Measurements from ENCODE around the gene REEP3.
A peak's percentile ranks its signal among the peaks of the same experiment; 100 is the strongest.

REEP3 gene

DNA sequence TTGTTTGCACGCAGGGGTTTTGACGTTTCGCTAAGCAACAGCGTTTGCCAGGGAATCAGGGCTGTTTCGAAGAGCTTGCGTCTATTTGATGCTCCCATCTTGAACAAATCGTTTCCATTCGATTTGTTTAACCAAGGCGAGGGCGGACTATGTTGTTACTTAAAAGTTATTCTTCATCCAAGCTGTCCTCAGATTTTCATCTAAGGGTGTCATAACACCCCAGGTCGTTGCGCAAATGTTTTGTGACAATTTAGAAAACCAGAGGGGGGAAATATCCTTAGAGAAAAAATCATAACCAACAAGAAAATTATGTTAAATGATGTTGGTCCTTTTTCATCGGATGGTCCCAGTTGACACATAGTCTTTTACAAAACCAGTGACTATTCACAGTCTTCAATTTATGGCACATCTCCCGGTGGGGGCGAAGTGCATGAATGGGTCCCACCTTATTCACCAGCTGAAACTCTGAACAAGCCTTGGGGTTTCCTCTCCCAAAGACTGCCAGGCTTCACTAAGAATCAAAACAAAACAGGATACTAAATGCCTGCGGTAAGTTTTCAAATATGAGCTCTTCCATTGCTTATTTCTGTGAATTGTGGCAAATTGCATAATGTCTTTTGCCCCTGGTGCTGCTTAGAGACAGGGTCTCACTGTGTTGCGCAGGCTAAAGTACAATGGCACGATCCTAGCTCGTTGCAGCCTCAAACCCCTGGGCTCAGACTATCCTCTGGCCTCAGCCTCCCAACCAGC lies 109.9 kb downstream of the REEP3 start:
- Histone ChIP-seq H3K36me3 (ENCODE audit: insufficient read depth, low read length) (no peaks in the 10 kb centered on the region), H3K4me1 (ENCODE audit: insufficient read depth, low read length, poor library complexity, severe bottlenecking) (peaks cover 27% of the 10 kb centered on the region), H3K9me2 (replicated peaks; ENCODE audit: low read depth, low read length) (no peaks in the 10 kb centered on the region)

GRCh38 chr10:63631991-63632390 lies 110.8 kb downstream of the REEP3 start:
- Histone ChIP-seq H3K9me3 (ENCODE audit: insufficient read depth, low read depth, low read length) (no peaks in the 10 kb centered on the region), H4K20me1 (ENCODE audit: insufficient read depth, low read length, poor library complexity, severe bottlenecking) (no peaks in the 10 kb centered on the region), H3K4me2 (ENCODE audit: low read depth, low read length, poor library complexity, severe bottlenecking) (peak overlapping the region; percentile 99), H3K9me2 (replicated peaks; ENCODE audit: low read depth, low read length) (no peaks in the 10 kb centered on the region), H3K79me2 (ENCODE audit: insufficient read depth, low read length) (no peaks in the 10 kb centered on the region), H2AFZ (ENCODE audit: low read length) (no peak overlapping the region), H3K4me1 (ENCODE audit: insufficient read depth, low read length, poor library complexity, severe bottlenecking) (peaks cover 27% of the 10 kb centered on the region), H3K9ac (ENCODE audit: low read depth, low read length, poor library complexity, severe bottlenecking) (no peak overlapping the region), H3K4me3 (ENCODE audit: low read length, poor library complexity, severe bottlenecking) (no peak overlapping the region), H3F3A (ENCODE audit: low read depth) (peaks cover 5% of the 10 kb centered on the region), H3K36me3 (ENCODE audit: insufficient read depth, low read length) (no peaks in the 10 kb centered on the region), H3K27me3 (ENCODE audit: insufficient read depth, low read length, poor library complexity, severe bottlenecking) (no peaks in the 10 kb centered on the region)
- TF ChIP-seq EZH2phosphoT487 (IDR thresholded peaks at IDR 0.05; ENCODE audit: borderline replicate concordance), result no peak
- TF ChIP-seq, protein P1, sequence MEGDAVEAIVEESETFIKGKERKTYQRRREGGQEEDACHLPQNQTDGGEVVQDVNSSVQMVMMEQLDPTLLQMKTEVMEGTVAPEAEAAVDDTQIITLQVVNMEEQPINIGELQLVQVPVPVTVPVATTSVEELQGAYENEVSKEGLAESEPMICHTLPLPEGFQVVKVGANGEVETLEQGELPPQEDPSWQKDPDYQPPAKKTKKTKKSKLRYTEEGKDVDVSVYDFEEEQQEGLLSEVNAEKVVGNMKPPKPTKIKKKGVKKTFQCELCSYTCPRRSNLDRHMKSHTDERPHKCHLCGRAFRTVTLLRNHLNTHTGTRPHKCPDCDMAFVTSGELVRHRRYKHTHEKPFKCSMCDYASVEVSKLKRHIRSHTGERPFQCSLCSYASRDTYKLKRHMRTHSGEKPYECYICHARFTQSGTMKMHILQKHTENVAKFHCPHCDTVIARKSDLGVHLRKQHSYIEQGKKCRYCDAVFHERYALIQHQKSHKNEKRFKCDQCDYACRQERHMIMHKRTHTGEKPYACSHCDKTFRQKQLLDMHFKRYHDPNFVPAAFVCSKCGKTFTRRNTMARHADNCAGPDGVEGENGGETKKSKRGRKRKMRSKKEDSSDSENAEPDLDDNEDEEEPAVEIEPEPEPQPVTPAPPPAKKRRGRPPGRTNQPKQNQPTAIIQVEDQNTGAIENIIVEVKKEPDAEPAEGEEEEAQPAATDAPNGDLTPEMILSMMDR (conservative IDR thresholded peaks at IDR 0.05; ENCODE audit: low read length), result no peak

More for the DNA sequence above, 109.9 kb downstream of the REEP3 start:
- no peaks in the 10 kb centered on the region for H4K20me1 ChIP-seq (ENCODE audit: insufficient read depth, low read length, poor library complexity, severe bottlenecking)
- TF ChIP-seq, protein P1 (conservative IDR thresholded peaks at IDR 0.05; ENCODE audit: low read length), result no peak
- TF ChIP-seq EZH2phosphoT487 (IDR thresholded peaks at IDR 0.05; ENCODE audit: borderline replicate concordance), result no peak
- no peaks in the 10 kb centered on the region for H3K9me3 ChIP-seq (ENCODE audit: insufficient read depth, low read depth, low read length)
- peak overlapping the region; percentile 75 for H3K9ac ChIP-seq (ENCODE audit: low read depth, low read length, poor library complexity, severe bottlenecking)
- peak overlapping the region; percentile 95 for H2AFZ ChIP-seq (ENCODE audit: low read length)
- H3K4me2 ChIP-seq (ENCODE audit: low read depth, low read length, poor library complexity, severe bottlenecking), result peak overlapping the region; percentile 99
- peak overlapping the region; percentile 77 for H3K4me3 ChIP-seq (ENCODE audit: low read length, poor library complexity, severe bottlenecking)
- H3K79me2 ChIP-seq (ENCODE audit: insufficient read depth, low read length), result no peaks in the 10 kb centered on the region
- peaks cover 5% of the 10 kb centered on the region for H3F3A ChIP-seq (ENCODE audit: low read depth)
- H3K27me3 ChIP-seq (ENCODE audit: insufficient read depth, low read length, poor library complexity, severe bottlenecking), result no peaks in the 10 kb centered on the region

DNA sequence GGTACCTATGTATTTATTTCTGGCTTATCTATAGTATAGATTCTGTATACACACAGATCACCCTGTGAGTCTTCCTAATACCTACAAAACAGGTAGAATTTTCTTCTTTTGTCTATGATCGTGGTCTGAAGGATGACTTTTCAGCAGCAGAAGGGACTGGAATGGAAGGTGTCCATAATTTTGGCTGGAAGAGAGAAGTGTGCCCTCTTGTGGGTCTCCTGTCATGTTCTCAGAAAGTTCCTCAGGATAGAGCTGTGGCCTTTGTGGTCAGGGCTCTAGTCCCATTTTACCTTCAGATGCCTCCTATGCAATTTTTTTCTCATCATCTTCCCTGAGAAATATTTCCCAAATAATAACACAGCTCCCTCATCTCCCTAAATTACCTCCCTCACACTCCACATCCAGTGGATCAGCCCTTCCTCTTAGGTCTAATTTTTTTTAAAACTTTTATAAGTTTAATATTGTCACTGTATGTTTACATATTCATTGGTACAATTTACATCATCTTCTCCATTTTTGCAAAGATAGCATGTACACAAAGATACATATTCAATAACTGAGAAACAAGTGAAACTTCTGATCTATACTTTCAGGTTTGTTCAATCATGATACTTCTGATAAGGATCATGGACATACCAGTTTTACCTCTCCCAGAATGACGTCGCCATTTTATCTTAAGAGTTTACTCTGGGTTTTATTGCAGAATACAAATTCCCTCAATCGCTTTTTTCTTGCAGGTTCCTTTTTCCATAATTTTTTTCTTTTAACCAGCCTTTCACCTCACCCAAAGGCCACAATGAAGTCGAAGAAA lies 112.7 kb downstream of the REEP3 start:
- no peaks in the 10 kb centered on the region for H3K9me3 ChIP-seq (ENCODE audit: insufficient read depth, low read depth, low read length)
- peaks cover 5% of the 10 kb centered on the region for H3F3A ChIP-seq (ENCODE audit: low read depth)
- no peak overlapping the region for H3K4me2 ChIP-seq (ENCODE audit: low read depth, low read length, poor library complexity, severe bottlenecking)
- TF ChIP-seq, protein P1 (conservative IDR thresholded peaks at IDR 0.05; ENCODE audit: low read length), result peak; percentile 57
- no peak for TF ChIP-seq EZH2phosphoT487 (IDR thresholded peaks at IDR 0.05; ENCODE audit: borderline replicate concordance)
- no peaks in the 10 kb centered on the region for H3K9me2 ChIP-seq (replicated peaks; ENCODE audit: low read depth, low read length)
- no peaks in the 10 kb centered on the region for H3K27me3 ChIP-seq (ENCODE audit: insufficient read depth, low read length, poor library complexity, severe bottlenecking)
- H3K4me3 ChIP-seq (ENCODE audit: low read length, poor library complexity, severe bottlenecking), result no peak overlapping the region
- no peaks in the 10 kb centered on the region for H4K20me1 ChIP-seq (ENCODE audit: insufficient read depth, low read length, poor library complexity, severe bottlenecking)
- H2AFZ ChIP-seq (ENCODE audit: low read length), result no peak overlapping the region
- H3K9ac ChIP-seq (ENCODE audit: low read depth, low read length, poor library complexity, severe bottlenecking), result no peak overlapping the region
- no peaks in the 10 kb centered on the region for H3K36me3 ChIP-seq (ENCODE audit: insufficient read depth, low read length)
- peaks cover 16% of the 10 kb centered on the region for H3K4me1 ChIP-seq (ENCODE audit: insufficient read depth, low read length, poor library complexity, severe bottlenecking)
- H3K79me2 ChIP-seq (ENCODE audit: insufficient read depth, low read length), result no peaks in the 10 kb centered on the region

Data from Loucy (cell line).